Liver (tissue), 9 donors: ENCODE data around the gene RNF145. TPM values are rescaled to one million over a fixed set of nuclear protein-coding genes. Genes with fewer than 3 reads are reported as not detected.

ENCODE experiments used
- DNase-seq: peaks from one replicate; pipeline ENCODE4 v3.0.0-alpha.2; 2017; ENCODE audit warnings: low spot score
- H3K27ac ChIP-seq, 2 donors: one replicate each; pipeline ENCODE4 v1.7.0; 2013; ENCODE audit warnings: inconsistent platforms in 2 of 2, low read length in 2 of 2, control low read depth in 1 of 2, low read depth in 1 of 2, mild to moderate bottlenecking in 1 of 2
- H3K27me3 ChIP-seq, 4 donors: one replicate each; pipeline versions ENCODE4 v1.6.1 to v1.7.0; 2013; ENCODE audit warnings: low read length in 3 of 4, inconsistent platforms in 1 of 4, mild to moderate bottlenecking in 1 of 4, moderate library complexity in 1 of 4; ENCODE audit not compliant: control insufficient read depth in 4 of 4, insufficient read depth in 4 of 4
- H3K36me3 ChIP-seq, 4 donors: one replicate each; pipeline versions ENCODE4 v1.6.1 to v1.7.0; 2013; ENCODE audit warnings: low read length in 3 of 4, mild to moderate bottlenecking in 3 of 4, low read depth in 1 of 4, moderate library complexity in 1 of 4; ENCODE audit not compliant: control insufficient read depth in 4 of 4, insufficient read depth in 3 of 4
- H3K4me1 ChIP-seq, 4 donors: one replicate each; pipeline versions ENCODE4 v1.6.1 to v1.7.0; 2013; ENCODE audit warnings: low read length in 3 of 4, mild to moderate bottlenecking in 3 of 4, moderate library complexity in 1 of 4; ENCODE audit not compliant: control insufficient read depth in 4 of 4, insufficient read depth in 4 of 4
- H3K4me3 ChIP-seq, 3 donors: one replicate each; pipeline versions ENCODE4 v1.6.1 to v1.7.0; 2013; ENCODE audit warnings: low read length in 3 of 3, control low read depth in 1 of 3, low read depth in 1 of 3, mild to moderate bottlenecking in 1 of 3
- H3K9ac ChIP-seq, 2 donors: one replicate each; pipeline ENCODE4 v1.7.0; 2013; ENCODE audit warnings: low read length in 2 of 2, mild to moderate bottlenecking in 2 of 2, moderate library complexity in 2 of 2, control low read depth in 1 of 2, low read depth in 1 of 2
- H3K9me3 ChIP-seq, 4 donors: one replicate each; pipeline versions ENCODE4 v1.6.1 to v1.7.0; 2013; ENCODE audit warnings: low read length in 3 of 4; ENCODE audit not compliant: control insufficient read depth in 4 of 4
- CTCF ChIP-seq: fragments of 150-350 bp; IDR thresholded peaks from 2 replicates; pipeline ENCODE4 v1.5.1; 2017; ENCODE audit warnings: improper control_type of control experiment, low read depth, low read length; ENCODE audit not compliant: missing input control
- EGR1 ChIP-seq, 2 donors: IDR thresholded peaks; 2 replicates each; pipeline ENCODE4 v1.6.1; 2016 to 2018; ENCODE audit warnings: antibody characterized with exemption in 2 of 2, low read depth in 2 of 2
- FOXA1 ChIP-seq: IDR thresholded peaks from 2 replicates; pipeline ENCODE4 v1.6.1; 2016; ENCODE audit warnings: antibody characterized with exemption
- FOXA2 ChIP-seq: IDR thresholded peaks from 2 replicates; pipeline ENCODE4 v1.6.1; 2016; ENCODE audit warnings: antibody characterized with exemption
- GABPA ChIP-seq, 2 donors: IDR thresholded peaks in 1 of 2; conservative IDR thresholded peaks in 1 of 2; 2 replicates each; pipeline ENCODE4 v1.6.1; 2016; ENCODE audit warnings: antibody characterized with exemption in 2 of 2, mild to moderate bottlenecking in 1 of 2, moderate library complexity in 1 of 2
- HNF4A ChIP-seq, 2 donors: conservative IDR thresholded peaks; 2 replicates each; pipeline ENCODE4 v1.6.1; 2016; ENCODE audit warnings: antibody characterized with exemption in 2 of 2, mild to moderate bottlenecking in 2 of 2
- HNF4G ChIP-seq: IDR thresholded peaks from 2 replicates; pipeline ENCODE4 v1.6.1; 2016; ENCODE audit warnings: antibody characterized with exemption
- JUND ChIP-seq, 2 donors: IDR thresholded peaks; 2 replicates each; pipeline ENCODE4 v1.6.1; 2016; ENCODE audit warnings: antibody characterized with exemption in 2 of 2
- MAX ChIP-seq: IDR thresholded peaks from 2 replicates; pipeline ENCODE4 v1.6.1; 2016; ENCODE audit warnings: antibody characterized with exemption
- NR2F2 ChIP-seq: IDR thresholded peaks from 2 replicates; pipeline ENCODE4 v1.6.1; 2016; ENCODE audit warnings: antibody characterized with exemption
- RAD21 ChIP-seq, 2 donors: IDR thresholded peaks; 2 replicates each; pipeline ENCODE4 v1.6.1; 2016; ENCODE audit warnings: antibody characterized with exemption in 2 of 2, mild to moderate bottlenecking in 2 of 2
- REST ChIP-seq: IDR thresholded peaks from 2 replicates; pipeline ENCODE4 v1.6.1; 2016; ENCODE audit warnings: antibody characterized with exemption, mild to moderate bottlenecking
- RXRA ChIP-seq, 2 donors: IDR thresholded peaks; 2 replicates each; pipeline ENCODE4 v1.6.1; 2017 to 2018; ENCODE audit warnings: antibody characterized with exemption in 2 of 2, mild to moderate bottlenecking in 1 of 2
- SP1 ChIP-seq: IDR thresholded peaks from 2 replicates; pipeline ENCODE4 v1.6.1; 2018; ENCODE audit warnings: antibody characterized with exemption, mild to moderate bottlenecking
- TAF1 ChIP-seq: conservative IDR thresholded peaks from 2 replicates; pipeline ENCODE4 v1.6.1; 2016; ENCODE audit warnings: antibody characterized with exemption, mild to moderate bottlenecking
- YY1 ChIP-seq: IDR thresholded peaks from 2 replicates; pipeline ENCODE4 v1.6.1; 2016; ENCODE audit warnings: antibody characterized with exemption, mild to moderate bottlenecking
- WGBS: extraction: QIAGEN DNeasy Blood & Tissue Kit; methylation state at CpG from one replicate; pipeline ENCODE4 v1.1.7; 2013; 5-methylcytosine and 5-hydroxymethylcytosine counted together
- polyA plus RNA-seq, 2 donors: library from polyadenylated mRNA; stranded (reverse) in 1 of 2; unstranded in 1 of 2; fragments of 200-250 nt in 1 of 2; fragments of >200 nt in 1 of 2; fragmentation: Nextera tagmentation in 1 of 2; extraction: Ambion mirVana in 1 of 2; gene quantifications; one replicate each; pipeline versions ENCODE4 v1.2.1 to v1.2.3, GENCODE V29; 2013 to 2015
- total RNA-seq, 2 donors: library from RNA; depleted of rRNA; stranded (reverse); fragments of >200 nt; gene quantifications; one replicate each; pipeline ENCODE4 v1.2.3, GENCODE V29; 2014
- TF ChIP-seq, protein P1 (sequence below): IDR thresholded peaks from 2 replicates; pipeline ENCODE4 v1.6.1; 2016; ENCODE audit warnings: antibody characterized with exemption
- TF ChIP-seq, protein P2 (sequence below): IDR thresholded peaks from 2 replicates; pipeline ENCODE4 v1.6.1; 2016; ENCODE audit warnings: antibody characterized with exemption
- donor health status: healthy.
- donor health status: healthy.
- donor health status: healthy.
- donor health status: healthy.
- donor health status: healthy.

The RNF145 gene
- total and polyA plus RNA-seq, 4 donors: 2.9 to 34.6 (median 11.7) TPM

DNA sequence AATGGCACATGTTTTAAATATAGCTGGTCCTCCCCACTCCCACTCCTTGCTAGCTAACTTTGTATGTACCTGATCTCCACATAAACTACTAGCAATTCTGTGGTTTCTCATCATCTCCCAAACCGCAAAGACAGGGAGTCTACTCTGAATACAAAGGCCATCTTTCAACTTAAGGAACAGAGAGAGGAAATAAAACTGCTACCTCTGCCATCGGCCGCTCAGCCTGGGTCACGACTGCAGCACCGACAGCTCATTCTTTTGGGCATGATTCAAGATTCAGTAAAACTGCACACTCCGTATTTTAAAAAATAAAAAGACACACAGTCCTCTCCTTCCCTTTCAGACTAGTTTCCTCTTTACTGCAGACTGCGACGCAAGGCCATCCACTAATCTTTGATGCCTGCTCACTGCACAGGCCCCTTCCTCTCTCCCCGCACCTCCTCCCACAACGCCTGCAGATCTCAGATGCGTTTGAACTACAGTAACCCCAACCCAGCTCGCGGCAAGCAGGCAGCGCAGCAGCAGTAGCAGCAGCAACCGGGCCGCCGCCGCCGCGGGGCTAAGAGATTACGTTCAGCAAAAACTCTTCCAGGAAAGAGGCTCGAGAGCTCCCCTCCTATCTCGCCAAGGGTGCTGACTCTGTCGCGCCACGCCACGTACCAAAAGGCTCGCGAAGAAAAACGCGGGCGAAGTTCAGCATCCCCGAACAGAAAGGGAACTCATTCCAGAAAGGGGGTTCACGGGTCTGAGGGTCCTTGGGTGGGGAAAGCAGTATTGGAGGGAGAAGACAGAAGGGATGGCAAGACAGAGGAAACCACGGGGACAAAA is 1.5 kb downstream of the RNF145 start (continued):
- no peak for TF ChIP-seq EGR1 (IDR thresholded peaks at IDR 0.05; ENCODE audit: low read depth in 2 of 2)
- no peak for TF ChIP-seq FOXA2

- Histone ChIP-seq H3K36me3 (no peaks in the 10 kb centered on the region), H3K27ac (peak overlapping the region; percentile 83 to 90), H3K4me3 (peak overlapping the region; percentile 4 to 88 (median 86)), H3K4me1 (peaks cover 2 to 20% (median 13%) of the 10 kb centered on the region in 4 donors), H3K9me3 (no peaks in the 10 kb centered on the region), H3K27me3 (no peaks in the 10 kb centered on the region), H3K9ac (peak overlapping the region; percentile 68 to 87)
- no peak for DNase-seq
- no peak for TF ChIP-seq JUND (IDR thresholded peaks at IDR 0.05)
- TF ChIP-seq RXRA (IDR thresholded peaks at IDR 0.05): no peak
- TF ChIP-seq, protein P1, sequence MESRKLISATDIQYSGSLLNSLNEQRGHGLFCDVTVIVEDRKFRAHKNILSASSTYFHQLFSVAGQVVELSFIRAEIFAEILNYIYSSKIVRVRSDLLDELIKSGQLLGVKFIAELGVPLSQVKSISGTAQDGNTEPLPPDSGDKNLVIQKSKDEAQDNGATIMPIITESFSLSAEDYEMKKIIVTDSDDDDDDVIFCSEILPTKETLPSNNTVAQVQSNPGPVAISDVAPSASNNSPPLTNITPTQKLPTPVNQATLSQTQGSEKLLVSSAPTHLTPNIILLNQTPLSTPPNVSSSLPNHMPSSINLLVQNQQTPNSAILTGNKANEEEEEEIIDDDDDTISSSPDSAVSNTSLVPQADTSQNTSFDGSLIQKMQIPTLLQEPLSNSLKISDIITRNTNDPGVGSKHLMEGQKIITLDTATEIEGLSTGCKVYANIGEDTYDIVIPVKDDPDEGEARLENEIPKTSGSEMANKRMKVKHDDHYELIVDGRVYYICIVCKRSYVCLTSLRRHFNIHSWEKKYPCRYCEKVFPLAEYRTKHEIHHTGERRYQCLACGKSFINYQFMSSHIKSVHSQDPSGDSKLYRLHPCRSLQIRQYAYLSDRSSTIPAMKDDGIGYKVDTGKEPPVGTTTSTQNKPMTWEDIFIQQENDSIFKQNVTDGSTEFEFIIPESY: no peak
- TF ChIP-seq HNF4A (conservative IDR thresholded peaks at IDR 0.05): no peak
- TF ChIP-seq FOXA2: no peak
- no peak for TF ChIP-seq SP1
- no peak for TF ChIP-seq RAD21 (IDR thresholded peaks at IDR 0.05)
- TF ChIP-seq GABPA (IDR thresholded peaks at IDR 0.05 in 1 of 2, conservative IDR thresholded peaks at IDR 0.05 in 1 of 2): no peak
- TF ChIP-seq, protein P2, sequence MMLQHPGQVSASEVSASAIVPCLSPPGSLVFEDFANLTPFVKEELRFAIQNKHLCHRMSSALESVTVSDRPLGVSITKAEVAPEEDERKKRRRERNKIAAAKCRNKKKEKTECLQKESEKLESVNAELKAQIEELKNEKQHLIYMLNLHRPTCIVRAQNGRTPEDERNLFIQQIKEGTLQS: no peak
- 45% methylated on average over 5 of the region's 5 CpGs for WGBS
These were observed 2.1 kb downstream of the RNF145 start for GRCh38 chr5:159207222-159207685.

DNA sequence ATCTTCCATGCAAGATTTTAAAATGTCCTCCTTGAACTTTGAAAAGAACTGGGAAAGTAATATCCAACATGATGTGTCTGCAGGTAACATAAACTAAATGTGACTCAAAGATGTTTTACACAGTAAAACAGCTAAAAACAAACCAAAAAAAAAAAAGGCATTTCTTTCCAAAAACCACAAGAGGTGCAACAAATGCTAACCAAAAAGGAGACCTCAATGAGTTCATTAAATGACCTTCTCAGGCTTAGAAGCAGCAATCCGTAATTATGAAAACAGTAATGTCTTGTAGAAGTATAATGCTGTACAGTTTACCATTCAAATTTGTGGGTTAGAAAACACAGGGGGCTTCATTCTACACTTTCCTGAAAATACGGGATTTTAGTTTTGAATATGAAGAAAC is 2.5 kb downstream of the RNF145 start:
- WGBS: 67% methylated on average over 2 of the region's 2 CpGs
- Histone ChIP-seq H3K9me3 (no peaks in the 10 kb centered on the region), H3K36me3 (no peaks in the 10 kb centered on the region), H3K27ac (peak overlapping the region in 1 of 2 donors; percentile 83), H3K9ac (peak overlapping the region; percentile 17 to 70), H3K4me3 (no peak overlapping the region), H3K4me1 (peaks cover 2 to 20% (median 13%) of the 10 kb centered on the region in 4 donors), H3K27me3 (no peaks in the 10 kb centered on the region)
- TF ChIP-seq EGR1 (IDR thresholded peaks at IDR 0.05; ENCODE audit: low read depth in 2 of 2) (no peak), HNF4A (conservative IDR thresholded peaks at IDR 0.05) (no peak), SP1 (no peak), RXRA (IDR thresholded peaks at IDR 0.05) (no peak), RAD21 (IDR thresholded peaks at IDR 0.05) (no peak), HNF4G (no peak), FOXA1 (no peak), CTCF (no peak), GABPA (IDR thresholded peaks at IDR 0.05 in 1 of 2, conservative IDR thresholded peaks at IDR 0.05 in 1 of 2) (no peak), JUND (IDR thresholded peaks at IDR 0.05) (no peak), NR2F2 (no peak), MAX (no peak), FOXA2 (no peak), YY1 (no peak), TAF1 (no peak), REST (no peak)
- TF ChIP-seq, protein P2: no peak
- TF ChIP-seq, protein P1: no peak
- no peak for DNase-seq
